PFSK-1 (cell line): ENCODE data around the gene POLR2F.

Experiments used
- FOXP2 ChIP-seq: optimal IDR thresholded peaks from 2 replicates; pipeline ENCODE3; 2011; ENCODE audit warnings: borderline replicate concordance, control low read depth, inconsistent platforms; ENCODE audit not compliant: insufficient read depth; ENCODE audit errors: extremely low read length, extremely low read depth
- POLR2AphosphoS5 ChIP-seq: IDR thresholded peaks from 2 replicates; pipeline ENCODE4 v1.6.1; 2012; ENCODE audit warnings: low read depth, mild to moderate bottlenecking, control low read depth, low read length, moderate library complexity
- REST ChIP-seq, 2 experiments: IDR thresholded peaks; 2 replicates each; pipeline versions ENCODE4 v1.6.1 to v1.8.0; 2011 to 2012; ENCODE audit warnings: low read depth in 2 of 2, low read length in 2 of 2, control low read depth in 1 of 2, inconsistent platforms in 1 of 2, mild to moderate bottlenecking in 1 of 2, moderate library complexity in 1 of 2; ENCODE audit not compliant: insufficient read depth in 1 of 2
- SIN3A ChIP-seq: IDR thresholded peaks from 2 replicates; pipeline ENCODE4 v1.6.1; 2012; ENCODE audit warnings: mild to moderate bottlenecking, low read length, moderate library complexity, borderline replicate concordance; ENCODE audit not compliant: insufficient read depth
- TAF1 ChIP-seq: IDR thresholded peaks from 2 replicates; pipeline ENCODE4 v1.6.1; 2012; ENCODE audit warnings: low read length, control low read depth, borderline replicate concordance; ENCODE audit not compliant: insufficient read depth

Gene POLR2F

GRCh38 chr22:37913233-37913721 is 40.2 kb upstream of the POLR2F start:
- no peak for TF ChIP-seq POLR2AphosphoS5
- no peak for TF ChIP-seq FOXP2
- no peak for TF ChIP-seq TAF1
- no peak for TF ChIP-seq SIN3A
- no peak for TF ChIP-seq REST (IDR thresholded peaks at IDR 0.05; ENCODE audit: insufficient read depth in 1 of 2, low read depth in 2 of 2, low read length in 2 of 2)

GRCh38 chr22:37916311-37916710 is 37.2 kb upstream of the POLR2F start:
- TF ChIP-seq SIN3A = no peak
- no peak for TF ChIP-seq FOXP2
- no peak for TF ChIP-seq REST (IDR thresholded peaks at IDR 0.05; ENCODE audit: insufficient read depth in 1 of 2, low read depth in 2 of 2, low read length in 2 of 2)
- no peak for TF ChIP-seq TAF1
- no peak for TF ChIP-seq POLR2AphosphoS5

- TF ChIP-seq FOXP2 (no peak), TAF1 (no peak), POLR2AphosphoS5 (no peak), SIN3A (no peak), REST (IDR thresholded peaks at IDR 0.05; ENCODE audit: insufficient read depth in 1 of 2, low read depth in 2 of 2, low read length in 2 of 2) (no peak)
These were observed 35.5 kb upstream of the POLR2F start for GRCh38 chr22:37917874-37918548.

GRCh38 chr22:37918580-37919270 is 34.8 kb upstream of the POLR2F start:
- no peak for TF ChIP-seq TAF1
- no peak for TF ChIP-seq SIN3A
- no peak for TF ChIP-seq REST (IDR thresholded peaks at IDR 0.05; ENCODE audit: insufficient read depth in 1 of 2, low read depth in 2 of 2, low read length in 2 of 2)
- no peak for TF ChIP-seq FOXP2
- no peak for TF ChIP-seq POLR2AphosphoS5
